Lower lobe of right lung (tissue), 2 donors: ENCODE data around the gene PRCP. TPM values are rescaled to one million over a fixed set of nuclear protein-coding genes. Genes with fewer than 3 reads are reported as not detected.

Experiments used
- ATAC-seq, 2 donors: fragments of 200-7000 bp; cut with Tn5 transposase; one replicate each; pipeline ENCODE4 v1.9.1; 2020 to 2022; ENCODE audit warnings: mild to moderate bottlenecking in 2 of 2, moderate library complexity in 2 of 2
- DNase-seq: peaks from one replicate; pipeline ENCODE4 v3.0.0-alpha.2; 2020
- H3K27ac ChIP-seq: fragments of 200-600 bp; one replicate; pipeline ENCODE4 v1.8.0; 2022
- H3K27me3 ChIP-seq: fragments of 200-600 bp; one replicate; pipeline ENCODE4 v1.8.0; 2022; ENCODE audit warnings: low read depth
- H3K36me3 ChIP-seq: fragments of 200-600 bp; one replicate; pipeline ENCODE4 v1.8.0; 2022; ENCODE audit warnings: mild to moderate bottlenecking
- H3K4me1 ChIP-seq: fragments of 200-600 bp; one replicate; pipeline ENCODE4 v1.8.0; 2022
- H3K4me3 ChIP-seq: fragments of 200-600 bp; one replicate; pipeline ENCODE4 v1.8.0; 2022; ENCODE audit warnings: mild to moderate bottlenecking
- H3K9me3 ChIP-seq: fragments of 200-600 bp; one replicate; pipeline ENCODE4 v1.8.0; 2022
- intact Hi-C: fragments of 100-400 bp; cut with DNase I; formaldehyde crosslinking; loops from one replicate; pipeline ENCODE4 v1.11.0; 2022
- total RNA-seq: library from RNA; stranded (reverse); fragmentation: NEBNext Ultra II Directional; extraction: Animal tissue kit (Norgen Biotek cat#: 25700); gene quantifications from one replicate; pipeline ENCODE4 v1.2.1, GENCODE V29; 2021
- TF ChIP-seq, protein P1 (sequence below): fragments of 200-600 bp; IDR thresholded peaks from one replicate; pipeline ENCODE4 v1.8.0; 2022; ENCODE audit warnings: antibody characterized with exemption, mild to moderate bottlenecking
- donor health status: DM: no; HTN: yes; CAD: no; lungs with severe emphysema.

Gene PRCP
- total RNA-seq, 1 donor from 2014 or later = 67.9 TPM

DNA sequence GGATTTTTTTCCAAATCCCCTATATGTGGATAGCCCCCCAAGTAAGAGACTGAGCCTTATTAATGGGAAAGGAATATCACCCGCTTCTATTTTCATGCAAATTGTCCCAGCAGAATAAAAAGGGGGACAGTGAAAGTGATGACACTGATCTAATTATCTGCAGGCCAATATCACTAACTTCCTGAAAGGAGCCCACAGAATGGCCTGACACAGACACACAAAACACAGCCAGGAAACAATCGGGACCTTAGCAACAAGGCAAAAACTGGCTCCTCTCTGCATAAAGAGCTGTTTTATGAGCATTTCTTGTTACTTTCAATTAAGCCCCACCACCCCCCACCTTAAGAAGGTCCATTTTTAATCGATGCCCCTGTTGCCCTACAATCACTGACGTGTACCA, 112.2 kb downstream of the PRCP start:
- TF ChIP-seq, protein P1, sequence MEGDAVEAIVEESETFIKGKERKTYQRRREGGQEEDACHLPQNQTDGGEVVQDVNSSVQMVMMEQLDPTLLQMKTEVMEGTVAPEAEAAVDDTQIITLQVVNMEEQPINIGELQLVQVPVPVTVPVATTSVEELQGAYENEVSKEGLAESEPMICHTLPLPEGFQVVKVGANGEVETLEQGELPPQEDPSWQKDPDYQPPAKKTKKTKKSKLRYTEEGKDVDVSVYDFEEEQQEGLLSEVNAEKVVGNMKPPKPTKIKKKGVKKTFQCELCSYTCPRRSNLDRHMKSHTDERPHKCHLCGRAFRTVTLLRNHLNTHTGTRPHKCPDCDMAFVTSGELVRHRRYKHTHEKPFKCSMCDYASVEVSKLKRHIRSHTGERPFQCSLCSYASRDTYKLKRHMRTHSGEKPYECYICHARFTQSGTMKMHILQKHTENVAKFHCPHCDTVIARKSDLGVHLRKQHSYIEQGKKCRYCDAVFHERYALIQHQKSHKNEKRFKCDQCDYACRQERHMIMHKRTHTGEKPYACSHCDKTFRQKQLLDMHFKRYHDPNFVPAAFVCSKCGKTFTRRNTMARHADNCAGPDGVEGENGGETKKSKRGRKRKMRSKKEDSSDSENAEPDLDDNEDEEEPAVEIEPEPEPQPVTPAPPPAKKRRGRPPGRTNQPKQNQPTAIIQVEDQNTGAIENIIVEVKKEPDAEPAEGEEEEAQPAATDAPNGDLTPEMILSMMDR = no peak
- H3K27ac ChIP-seq = no peak overlapping the region
- no peaks in the 10 kb centered on the region for H3K36me3 ChIP-seq
- no peaks in the 10 kb centered on the region for H3K27me3 ChIP-seq
- intact Hi-C loops = no loop called here
- no peaks in the 10 kb centered on the region for H3K4me1 ChIP-seq
- DNase-seq = no peak
- ATAC-seq = no peak
- no peaks in the 10 kb centered on the region for H3K9me3 ChIP-seq
- H3K4me3 ChIP-seq = no peak overlapping the region

- no peak for DNase-seq
- no peaks in the 10 kb centered on the region for H3K27me3 ChIP-seq
- H3K36me3 ChIP-seq = no peaks in the 10 kb centered on the region
- H3K9me3 ChIP-seq = no peaks in the 10 kb centered on the region
- intact Hi-C loops = no loop called here
- no peak overlapping the region for H3K27ac ChIP-seq
- ATAC-seq = no peak
- H3K4me3 ChIP-seq = no peak overlapping the region
- TF ChIP-seq, protein P1 = no peak
- no peaks in the 10 kb centered on the region for H3K4me1 ChIP-seq
Observed at GRCh38 chr11:82786836-82787235, 113.4 kb downstream of the PRCP start.

DNA sequence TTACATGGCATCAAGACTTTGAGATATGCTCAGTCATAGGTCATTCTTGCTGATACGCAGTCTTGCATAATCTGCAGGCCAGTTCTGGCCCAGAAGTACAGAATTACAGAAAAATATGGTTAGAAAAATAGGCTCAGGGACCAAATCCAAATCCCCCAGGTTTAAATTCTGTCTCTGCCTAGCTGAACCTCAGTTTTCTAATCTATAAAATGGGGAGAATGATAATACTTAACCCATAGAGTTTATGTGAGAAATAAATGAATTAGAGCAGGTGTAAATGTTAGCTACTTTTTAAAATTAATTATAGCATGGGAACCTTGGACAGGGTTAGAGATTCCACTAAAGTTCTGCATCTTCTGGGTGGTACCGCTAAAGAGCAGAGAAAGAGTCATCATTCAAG, 114.2 kb downstream of the PRCP start:
- no peaks in the 10 kb centered on the region for H3K9me3 ChIP-seq
- H3K36me3 ChIP-seq = no peaks in the 10 kb centered on the region
- no peak for ATAC-seq
- no peak overlapping the region for H3K27ac ChIP-seq
- TF ChIP-seq, protein P1 = no peak
- no peaks in the 10 kb centered on the region for H3K4me1 ChIP-seq
- DNase-seq = no peak
- intact Hi-C loops = no loop called here
- H3K4me3 ChIP-seq = no peak overlapping the region
- H3K27me3 ChIP-seq = no peaks in the 10 kb centered on the region

GRCh38 chr11:82782825-82783374, 117.3 kb downstream of the PRCP start:
- Histone ChIP-seq H3K9me3 (no peaks in the 10 kb centered on the region), H3K27me3 (no peaks in the 10 kb centered on the region), H3K27ac (no peak overlapping the region), H3K4me1 (no peaks in the 10 kb centered on the region), H3K4me3 (no peak overlapping the region), H3K36me3 (no peaks in the 10 kb centered on the region)
- intact Hi-C loops = no loop called here
- TF ChIP-seq, protein P1 = no peak
- no peak for ATAC-seq
- DNase-seq = no peak

- no peak for DNase-seq
- Histone ChIP-seq H3K4me1 (no peaks in the 10 kb centered on the region), H3K36me3 (no peaks in the 10 kb centered on the region), H3K4me3 (no peak overlapping the region), H3K27ac (no peak overlapping the region), H3K27me3 (no peaks in the 10 kb centered on the region), H3K9me3 (peaks cover 6% of the 10 kb centered on the region)
- TF ChIP-seq, protein P1 = no peak
- ATAC-seq = no peak
- intact Hi-C loops = no loop called here
Observed at GRCh38 chr11:82778776-82779175, 121.5 kb downstream of the PRCP start.

- Histone ChIP-seq H3K27ac (no peak overlapping the region), H3K9me3 (peaks cover 6% of the 10 kb centered on the region), H3K27me3 (no peaks in the 10 kb centered on the region), H3K4me1 (no peaks in the 10 kb centered on the region), H3K36me3 (no peaks in the 10 kb centered on the region), H3K4me3 (no peak overlapping the region)
- ATAC-seq (no peak), DNase-seq (no peak)
- TF ChIP-seq, protein P1 = no peak
- intact Hi-C loops = no loop called here
Observed at GRCh38 chr11:82776377-82776776, 123.9 kb downstream of the PRCP start.
